Measurements from ENCODE around the gene TRIO. TPM values are rescaled to one million over a fixed set of nuclear protein-coding genes. Genes with fewer than 3 reads are reported as not detected.

The TRIO gene
- total RNA-seq, 4 donors from 2014 or later, result 186 to 388 (median 285) TPM

DNA sequence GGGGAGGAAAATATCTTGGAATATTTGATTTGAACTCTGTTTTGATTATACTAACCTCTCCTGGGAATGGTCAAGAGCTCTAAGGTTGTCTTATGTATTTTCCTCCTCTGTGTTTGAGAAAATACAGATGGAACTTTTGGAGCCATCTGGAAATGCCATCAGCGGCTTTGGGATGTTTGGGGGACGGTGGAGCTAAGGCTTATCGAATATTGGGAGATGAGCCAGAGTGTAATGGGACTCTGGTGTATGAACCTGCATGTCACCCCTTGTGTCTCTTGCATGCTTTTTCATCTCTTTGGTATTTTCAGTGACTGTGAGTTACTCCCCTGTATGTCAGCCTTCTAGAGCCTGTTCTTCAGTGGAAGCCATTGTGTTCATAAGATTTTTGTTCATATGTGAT lies 258.5 kb downstream of the TRIO start:
- TF ChIP-seq EP300 (IDR thresholded peaks at IDR 0.05; ENCODE audit: low read depth) (no peak), POLR2AphosphoS5 (IDR thresholded peaks at IDR 0.05) (no peak), POLR2A (IDR thresholded peaks at IDR 0.05) (no peak)
- TF ChIP-seq, protein P1, sequence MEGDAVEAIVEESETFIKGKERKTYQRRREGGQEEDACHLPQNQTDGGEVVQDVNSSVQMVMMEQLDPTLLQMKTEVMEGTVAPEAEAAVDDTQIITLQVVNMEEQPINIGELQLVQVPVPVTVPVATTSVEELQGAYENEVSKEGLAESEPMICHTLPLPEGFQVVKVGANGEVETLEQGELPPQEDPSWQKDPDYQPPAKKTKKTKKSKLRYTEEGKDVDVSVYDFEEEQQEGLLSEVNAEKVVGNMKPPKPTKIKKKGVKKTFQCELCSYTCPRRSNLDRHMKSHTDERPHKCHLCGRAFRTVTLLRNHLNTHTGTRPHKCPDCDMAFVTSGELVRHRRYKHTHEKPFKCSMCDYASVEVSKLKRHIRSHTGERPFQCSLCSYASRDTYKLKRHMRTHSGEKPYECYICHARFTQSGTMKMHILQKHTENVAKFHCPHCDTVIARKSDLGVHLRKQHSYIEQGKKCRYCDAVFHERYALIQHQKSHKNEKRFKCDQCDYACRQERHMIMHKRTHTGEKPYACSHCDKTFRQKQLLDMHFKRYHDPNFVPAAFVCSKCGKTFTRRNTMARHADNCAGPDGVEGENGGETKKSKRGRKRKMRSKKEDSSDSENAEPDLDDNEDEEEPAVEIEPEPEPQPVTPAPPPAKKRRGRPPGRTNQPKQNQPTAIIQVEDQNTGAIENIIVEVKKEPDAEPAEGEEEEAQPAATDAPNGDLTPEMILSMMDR (IDR thresholded peaks at IDR 0.05), result no peak
- DNase-seq, result no peak
- H3K9me3 ChIP-seq, result no peaks in the 10 kb centered on the region
- in situ Hi-C loops (cut with MboI; ENCODE audit: low pct_ligation_motif_present in 1 of 4, low pct_unique_long_range_greater_than_20kb in 1 of 4, low sequenced_read_pairs in 3 of 4), result loop anchor here in 1 of 4 donors (25.0 kb wide), 1 partner anchor 611 kb away; no protein-coding TSS in a partner anchor
- H3K4me3 ChIP-seq, result no peak overlapping the region
- WGBS, 2 donors (ENCODE audit: low coverage in 1 of 2), result 90 to 94% methylated on average over 3 of the region's 3 CpGs
- H3K27me3 ChIP-seq, result no peaks in the 10 kb centered on the region
- H3K27ac ChIP-seq, result no peak overlapping the region
- intact Hi-C loops (cut with DNase I; ENCODE audit: low total_unique reads), result no loop called here
- H3K4me1 ChIP-seq, result peaks cover 0 to 5% (median 2%) of the 10 kb centered on the region in 4 donors
- peaks cover 0 to 26% (median 8%) of the 10 kb centered on the region in 4 donors for H3K36me3 ChIP-seq

DNA sequence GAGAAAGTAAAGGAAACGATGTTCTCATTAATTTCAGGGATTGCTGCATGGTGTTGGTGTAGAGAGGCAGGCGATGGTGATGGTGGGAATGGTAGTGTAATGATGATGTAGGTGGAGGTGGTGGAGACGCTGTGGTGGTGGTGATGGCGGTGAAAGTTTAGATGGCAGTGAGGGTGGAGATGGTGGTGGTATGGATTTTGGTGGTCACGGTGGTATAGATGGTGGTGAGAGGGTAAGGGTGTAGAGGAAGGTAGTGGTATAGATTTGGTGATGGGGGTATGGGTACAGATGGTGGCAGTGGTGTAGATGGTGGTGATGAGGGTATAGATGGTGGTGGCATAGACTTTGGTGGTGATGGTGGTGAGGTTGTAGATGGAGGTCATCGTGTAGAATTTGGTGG lies 259.3 kb downstream of the TRIO start:
- H3K36me3 ChIP-seq, result peaks cover 0 to 28% (median 6%) of the 10 kb centered on the region in 4 donors
- TF ChIP-seq, protein P1 (IDR thresholded peaks at IDR 0.05), result no peak
- TF ChIP-seq EP300 (IDR thresholded peaks at IDR 0.05; ENCODE audit: low read depth) (no peak), POLR2AphosphoS5 (IDR thresholded peaks at IDR 0.05) (no peak), POLR2A (IDR thresholded peaks at IDR 0.05) (no peak)
- in situ Hi-C loops (cut with MboI; ENCODE audit: low pct_ligation_motif_present in 1 of 4, low pct_unique_long_range_greater_than_20kb in 1 of 4, low sequenced_read_pairs in 3 of 4), result loop anchor here in 1 of 4 donors (25.0 kb wide), 1 partner anchor 610 kb away; no protein-coding TSS in a partner anchor

DNA sequence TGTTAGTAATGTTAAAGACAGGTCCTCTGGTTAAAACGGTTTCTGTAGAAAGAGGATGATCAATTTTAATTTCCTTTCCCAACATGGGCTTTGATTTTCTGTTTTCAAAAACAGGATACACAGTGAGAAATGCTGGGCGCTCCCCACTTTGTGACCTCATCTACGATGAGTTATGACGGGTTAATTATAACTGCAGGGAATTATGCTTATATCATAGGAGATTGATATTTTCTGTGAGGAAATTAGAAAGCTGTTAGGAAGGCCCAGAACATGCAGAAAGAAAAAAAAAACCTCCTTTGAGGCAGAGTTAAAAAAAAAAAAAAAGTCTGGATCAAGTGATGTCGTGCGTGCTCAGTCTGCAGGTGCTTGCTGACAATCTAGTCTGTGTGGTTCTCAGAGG lies 261.6 kb downstream of the TRIO start:
- no peak for DNase-seq
- H3K27me3 ChIP-seq, result no peaks in the 10 kb centered on the region
- intact Hi-C loops (cut with DNase I; ENCODE audit: low total_unique reads) (no loop called here), in situ Hi-C loops (cut with MboI; ENCODE audit: low pct_ligation_motif_present in 1 of 4, low pct_unique_long_range_greater_than_20kb in 1 of 4, low sequenced_read_pairs in 3 of 4) (loop anchor here in 1 of 4 donors (25.0 kb wide), 1 partner anchor 608 kb away; no protein-coding TSS in a partner anchor)
- H3K4me1 ChIP-seq, result peaks cover 0 to 5% (median 2%) of the 10 kb centered on the region in 4 donors
- no peaks in the 10 kb centered on the region for H3K9me3 ChIP-seq
- peaks cover 0 to 44% (median 8%) of the 10 kb centered on the region in 4 donors for H3K36me3 ChIP-seq
- WGBS, 2 donors (ENCODE audit: low coverage in 1 of 2), result 81 to 91% methylated on average over 6 of the region's 6 CpGs
- TF ChIP-seq, protein P1 (IDR thresholded peaks at IDR 0.05), result no peak
- TF ChIP-seq POLR2A (IDR thresholded peaks at IDR 0.05) (no peak), EP300 (IDR thresholded peaks at IDR 0.05; ENCODE audit: low read depth) (no peak), POLR2AphosphoS5 (IDR thresholded peaks at IDR 0.05) (no peak)
- H3K4me3 ChIP-seq, result no peak overlapping the region
- H3K27ac ChIP-seq, result peak overlapping the region in 3 of 4 donors; percentile 29 to 63 (median 52)

More for the DNA sequence above, 259.3 kb downstream of the TRIO start:
- H3K27ac ChIP-seq, result no peak overlapping the region
- DNase-seq, result no peak
- intact Hi-C loops (cut with DNase I; ENCODE audit: low total_unique reads), result no loop called here
- peaks cover 0 to 5% (median 2%) of the 10 kb centered on the region in 4 donors for H3K4me1 ChIP-seq
- no peaks in the 10 kb centered on the region for H3K9me3 ChIP-seq
- no peaks in the 10 kb centered on the region for H3K27me3 ChIP-seq
- H3K4me3 ChIP-seq, result no peak overlapping the region
- 82 to 85% methylated on average over 6 of the region's 6 CpGs for WGBS, 2 donors (ENCODE audit: low coverage in 1 of 2)

DNA sequence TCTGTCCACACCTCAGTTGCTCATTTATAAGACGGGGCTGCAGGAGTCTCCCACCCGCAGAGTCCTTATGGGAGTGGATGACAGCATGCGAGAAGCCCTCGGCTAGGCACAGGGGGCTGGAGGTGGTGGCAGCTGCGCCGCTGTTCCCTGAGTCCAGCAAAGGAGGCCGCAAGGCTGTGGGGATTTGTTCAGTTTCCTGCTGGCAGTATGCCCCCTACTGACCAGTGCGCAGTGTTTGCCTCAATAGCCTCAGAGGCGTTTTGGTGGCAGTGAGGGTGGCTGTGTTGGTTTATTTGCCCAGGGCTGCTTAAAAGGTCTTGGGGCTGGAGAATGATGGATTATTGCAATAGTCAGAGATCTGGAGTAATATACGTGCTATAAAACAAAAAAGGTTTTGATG lies 262.1 kb downstream of the TRIO start:
- Histone ChIP-seq H3K27me3 (no peaks in the 10 kb centered on the region), H3K4me1 (peaks cover 0 to 5% (median 2%) of the 10 kb centered on the region in 4 donors), H3K36me3 (peaks cover 0 to 47% (median 7%) of the 10 kb centered on the region in 4 donors), H3K27ac (peak overlapping the region in 3 of 4 donors; percentile 29 to 63 (median 52)), H3K4me3 (no peak overlapping the region), H3K9me3 (no peaks in the 10 kb centered on the region)
- no peak for TF ChIP-seq EP300 (IDR thresholded peaks at IDR 0.05; ENCODE audit: low read depth)
- TF ChIP-seq, protein P1 (IDR thresholded peaks at IDR 0.05), result peak in 2 of 5 experiments; percentile 22 to 38
- 57 to 89% methylated on average over 3 to 10 of the region's 10 CpGs for WGBS, 2 donors (ENCODE audit: low coverage in 1 of 2)
- in situ Hi-C loops (cut with MboI; ENCODE audit: low pct_ligation_motif_present in 1 of 4, low pct_unique_long_range_greater_than_20kb in 1 of 4, low sequenced_read_pairs in 3 of 4) (loop anchor here in 1 of 4 donors (25.0 kb wide), 1 partner anchor 607 kb away; no protein-coding TSS in a partner anchor), intact Hi-C loops (cut with DNase I; ENCODE audit: low total_unique reads) (no loop called here)
- no peak for DNase-seq

All from transverse colon (tissue), 4 donors.